ENCODE results near the gene EPHA8. TPM values are rescaled to one million over a fixed set of nuclear protein-coding genes. Genes with fewer than 3 reads are reported as not detected.

Gene EPHA8
- total and polyA plus RNA-seq, 7 donors = 0.01 to 0.03 TPM; not detected in 5

DNA sequence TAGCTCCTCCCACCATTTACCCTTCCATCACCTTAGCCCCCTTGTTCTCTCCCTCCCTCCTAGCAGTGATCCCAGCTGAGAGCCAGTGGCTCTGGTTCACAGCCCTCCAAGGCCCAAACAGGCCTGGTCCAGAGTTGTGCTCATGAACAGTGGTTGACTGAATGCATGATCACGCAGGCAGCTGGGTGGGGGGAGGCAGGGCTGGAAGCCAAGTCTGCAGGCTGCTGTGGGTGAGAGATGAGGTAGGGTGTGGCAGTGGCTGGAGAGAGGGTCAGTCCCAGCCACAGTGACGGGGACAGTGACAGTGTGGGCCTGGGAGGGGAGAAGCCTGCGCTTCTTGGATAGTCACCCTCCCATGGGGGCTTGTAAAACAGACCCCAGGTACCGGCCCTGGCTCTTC lies 22.2 kb downstream of the EPHA8 start:
- H3K27ac ChIP-seq = no peak overlapping the region
- ATAC-seq (no peak), DNase-seq (peak in 1 of 2 donors; percentile 38)
- H3K4me3 ChIP-seq = no peak overlapping the region
- TF ChIP-seq CTCF (IDR thresholded peaks at IDR 0.05) = no peak
- no peaks in the 10 kb centered on the region for H3K9me3 ChIP-seq
- H3K4me1 ChIP-seq = peaks cover 7% of the 10 kb centered on the region
- no peaks in the 10 kb centered on the region for H3K36me3 ChIP-seq (ENCODE audit: insufficient read depth in 1 of 2, low read depth in 1 of 2)
- intact Hi-C loops (cut with DNase I) = no loop called here
- H3K27me3 ChIP-seq (ENCODE audit: insufficient read depth in 3 of 3, low read length in 2 of 3) = peaks cover 0 to 8% (median 0%) of the 10 kb centered on the region in 3 donors
- 87 to 96% (median 94%) methylated on average over 4 of the region's 4 CpGs for WGBS, 3 donors

DNA sequence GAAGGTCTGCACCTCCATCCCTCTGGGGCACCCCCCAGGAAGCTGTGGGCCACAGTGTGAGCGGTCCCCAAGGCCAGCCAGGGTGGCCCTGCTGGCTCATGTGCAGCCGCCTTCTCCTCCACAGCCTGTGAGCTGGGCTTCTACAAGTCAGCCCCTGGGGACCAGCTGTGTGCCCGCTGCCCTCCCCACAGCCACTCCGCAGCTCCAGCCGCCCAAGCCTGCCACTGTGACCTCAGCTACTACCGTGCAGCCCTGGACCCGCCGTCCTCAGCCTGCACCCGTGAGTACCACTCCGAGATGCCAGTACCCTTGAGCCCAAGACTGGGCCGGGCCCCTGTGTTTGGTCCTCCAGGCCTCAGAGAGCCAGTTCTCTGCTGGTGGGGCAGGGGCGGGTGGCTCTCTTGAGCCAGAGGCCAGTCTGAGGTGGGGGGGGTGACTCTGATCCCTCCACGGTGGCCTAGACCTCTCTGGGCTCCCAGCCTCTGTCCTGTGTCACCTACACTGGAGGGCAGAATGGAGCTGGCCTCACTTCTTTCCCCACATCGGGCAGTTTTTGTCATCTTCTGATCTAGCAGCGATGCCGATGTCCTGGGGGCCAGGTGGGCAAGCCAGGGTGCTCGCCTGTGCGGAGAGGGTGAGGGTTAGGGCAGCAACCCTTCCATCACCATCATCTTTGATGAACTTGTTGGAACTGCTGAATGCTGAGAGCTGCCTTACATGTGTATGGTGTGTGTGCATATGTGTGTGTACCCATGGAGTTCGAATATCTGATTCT lies 23.3 kb downstream of the EPHA8 start:
- H3K36me3 ChIP-seq (ENCODE audit: insufficient read depth in 1 of 2, low read depth in 1 of 2) = no peaks in the 10 kb centered on the region

GRCh38 chr1:22587247-22587646 lies 24.0 kb downstream of the EPHA8 start:
- no peak for TF ChIP-seq CTCF (IDR thresholded peaks at IDR 0.05)
- Histone ChIP-seq H3K27ac (no peak overlapping the region), H3K9me3 (no peaks in the 10 kb centered on the region), H3K27me3 (ENCODE audit: insufficient read depth in 3 of 3, low read length in 2 of 3) (peaks cover 0 to 17% (median 2%) of the 10 kb centered on the region in 3 donors), H3K4me1 (peaks cover 7% of the 10 kb centered on the region), H3K4me3 (no peak overlapping the region), H3K36me3 (ENCODE audit: insufficient read depth in 1 of 2, low read depth in 1 of 2) (no peaks in the 10 kb centered on the region)
- DNase-seq (peak in 1 of 2 donors; percentile 20), ATAC-seq (no peak)
- 87 to 89% (median 87%) methylated on average over 7 of the region's 7 CpGs for WGBS, 3 donors
- intact Hi-C loops (cut with DNase I) = no loop called here

More for the DNA sequence above, 23.3 kb downstream of the EPHA8 start:
- H3K4me3 ChIP-seq = no peak overlapping the region
- TF ChIP-seq CTCF (IDR thresholded peaks at IDR 0.05) = no peak
- no peak for ATAC-seq
- intact Hi-C loops (cut with DNase I) = no loop called here
- peaks cover 7% of the 10 kb centered on the region for H3K4me1 ChIP-seq
- WGBS, 3 donors = 80 to 85% (median 85%) methylated on average over 18 to 19 of the region's 19 CpGs
- H3K27me3 ChIP-seq (ENCODE audit: insufficient read depth in 3 of 3, low read length in 2 of 3) = peaks cover 0 to 10% (median 0%) of the 10 kb centered on the region in 3 donors
- H3K9me3 ChIP-seq = no peaks in the 10 kb centered on the region
- peak in 1 of 2 donors; percentile 34 for DNase-seq
- H3K27ac ChIP-seq = no peak overlapping the region

GRCh38 chr1:22588899-22589422 lies 25.7 kb downstream of the EPHA8 start:
- Histone ChIP-seq H3K4me1 (no peaks in the 10 kb centered on the region), H3K27me3 (ENCODE audit: insufficient read depth in 3 of 3, low read length in 2 of 3) (peaks cover 0 to 28% (median 4%) of the 10 kb centered on the region in 3 donors), H3K27ac (no peak overlapping the region), H3K36me3 (ENCODE audit: insufficient read depth in 1 of 2, low read depth in 1 of 2) (no peaks in the 10 kb centered on the region), H3K4me3 (no peak overlapping the region), H3K9me3 (no peaks in the 10 kb centered on the region)
- DNase-seq = peak in 1 of 2 donors; percentile 23
- TF ChIP-seq CTCF (IDR thresholded peaks at IDR 0.05) = no peak
- intact Hi-C loops (cut with DNase I) = no loop called here
- 76 to 80% (median 78%) methylated on average over 23 to 24 of the region's 24 CpGs for WGBS, 3 donors
- no peak for ATAC-seq

Data from psoas muscle (tissue), 8 donors.